ENCODE measurements around the gene ST7.

Gene ST7

GRCh38 chr7:117048882-117049281 is 95.6 kb downstream of the ST7 start:
- DNase-seq = no peak
- Histone ChIP-seq H3K36me3 (no peaks in the 10 kb centered on the region), H3K27me3 (ENCODE audit: insufficient read depth, low read depth, severe bottlenecking) (peaks cover 76% of the 10 kb centered on the region), H3K27ac (no peak overlapping the region), H3K9me3 (ENCODE audit: severe bottlenecking) (no peaks in the 10 kb centered on the region), H3K4me3 (ENCODE audit: low read depth, low read length) (no peak overlapping the region)
- no peak for TF ChIP-seq CTCF (IDR thresholded peaks at IDR 0.05; ENCODE audit: low read depth, low read length)

- DNase-seq = no peak
- peaks cover 74% of the 10 kb centered on the region for H3K27me3 ChIP-seq (ENCODE audit: insufficient read depth, low read depth, severe bottlenecking)
- no peaks in the 10 kb centered on the region for H3K9me3 ChIP-seq (ENCODE audit: severe bottlenecking)
- no peak overlapping the region for H3K27ac ChIP-seq
- H3K36me3 ChIP-seq = no peaks in the 10 kb centered on the region
- H3K4me3 ChIP-seq (ENCODE audit: low read depth, low read length) = no peak overlapping the region
- no peak for TF ChIP-seq CTCF (IDR thresholded peaks at IDR 0.05; ENCODE audit: low read depth, low read length)
Observed at GRCh38 chr7:117051808-117052207, 98.5 kb downstream of the ST7 start.

- Histone ChIP-seq H3K27ac (no peak overlapping the region), H3K4me3 (ENCODE audit: low read depth, low read length) (no peak overlapping the region), H3K9me3 (ENCODE audit: severe bottlenecking) (no peaks in the 10 kb centered on the region), H3K36me3 (no peaks in the 10 kb centered on the region), H3K27me3 (ENCODE audit: insufficient read depth, low read depth, severe bottlenecking) (peaks cover 68% of the 10 kb centered on the region)
- DNase-seq = no peak
- no peak for TF ChIP-seq CTCF (IDR thresholded peaks at IDR 0.05; ENCODE audit: low read depth, low read length)
Observed at GRCh38 chr7:117053432-117053831, 100.1 kb downstream of the ST7 start.

GRCh38 chr7:117061751-117062150 is 108.5 kb downstream of the ST7 start:
- H3K36me3 ChIP-seq = no peaks in the 10 kb centered on the region
- no peak overlapping the region for H3K4me3 ChIP-seq (ENCODE audit: low read depth, low read length)
- TF ChIP-seq CTCF (IDR thresholded peaks at IDR 0.05; ENCODE audit: low read depth, low read length) = no peak
- H3K27me3 ChIP-seq (ENCODE audit: insufficient read depth, low read depth, severe bottlenecking) = peaks cover 58% of the 10 kb centered on the region
- no peak for DNase-seq
- H3K9me3 ChIP-seq (ENCODE audit: severe bottlenecking) = no peaks in the 10 kb centered on the region
- no peak overlapping the region for H3K27ac ChIP-seq

- Histone ChIP-seq H3K9me3 (ENCODE audit: severe bottlenecking) (no peaks in the 10 kb centered on the region), H3K27ac (no peak overlapping the region), H3K27me3 (ENCODE audit: insufficient read depth, low read depth, severe bottlenecking) (peaks cover 57% of the 10 kb centered on the region), H3K36me3 (no peaks in the 10 kb centered on the region), H3K4me3 (ENCODE audit: low read depth, low read length) (no peak overlapping the region)
- no peak for TF ChIP-seq CTCF (IDR thresholded peaks at IDR 0.05; ENCODE audit: low read depth, low read length)
- DNase-seq = no peak
Observed at GRCh38 chr7:117062300-117062699, 109.0 kb downstream of the ST7 start.

GRCh38 chr7:117064688-117065087 is 111.4 kb downstream of the ST7 start:
- Histone ChIP-seq H3K9me3 (ENCODE audit: severe bottlenecking) (no peaks in the 10 kb centered on the region), H3K27ac (no peak overlapping the region), H3K36me3 (no peaks in the 10 kb centered on the region), H3K4me3 (ENCODE audit: low read depth, low read length) (no peak overlapping the region), H3K27me3 (ENCODE audit: insufficient read depth, low read depth, severe bottlenecking) (peaks cover 71% of the 10 kb centered on the region)
- TF ChIP-seq CTCF (IDR thresholded peaks at IDR 0.05; ENCODE audit: low read depth, low read length) = no peak
- DNase-seq = no peak
